Vagina (tissue), 2 donors: Measurements from ENCODE around the gene FAM200B. TPM values are rescaled to one million over a fixed set of nuclear protein-coding genes. Genes with fewer than 3 reads are reported as not detected.
"Not testable (repeated sequence)": the region's sequence is repeated elsewhere in the genome, so short reads cannot be mapped to it uniquely, and the experiment has no call there.

Experiments
- DNase-seq, 2 donors: peaks; one replicate each; pipeline ENCODE4 v3.0.0-alpha.2; 2017; ENCODE audit errors: extremely low spot score in 2 of 2
- H3K27ac ChIP-seq: fragments of 200-600 bp; sonication (generic); one replicate; pipeline ENCODE4 v1.5.1; 2019
- H3K27me3 ChIP-seq: fragments of 200-600 bp; sonication (generic); one replicate; pipeline ENCODE4 v1.5.1; 2019
- H3K36me3 ChIP-seq, 2 donors: fragments of 200-600 bp; sonication (generic); one replicate each; pipeline ENCODE4 v1.5.1; 2017 to 2019
- H3K4me1 ChIP-seq: fragments of 200-600 bp; sonication (generic); one replicate; pipeline ENCODE4 v1.5.1; 2019
- H3K4me3 ChIP-seq, 2 donors: fragments of 200-600 bp; sonication (generic); 1 replicate in 1 of 2; 2 replicates in 1 of 2; pipeline ENCODE4 v1.5.1; 2016 to 2019
- H3K9me3 ChIP-seq: fragments of 200-600 bp; sonication (generic); one replicate; pipeline ENCODE4 v1.5.1; 2019
- POLR2A ChIP-seq, 2 donors: fragments of 450-650 bp; IDR thresholded peaks; one replicate each; pipeline ENCODE4 v1.6.1; 2017; ENCODE audit warnings: antibody characterized with exemption in 2 of 2, mild to moderate bottlenecking in 2 of 2, moderate library complexity in 2 of 2
- POLR2AphosphoS5 ChIP-seq, 2 donors: sonication (generic); formaldehyde crosslinking; IDR thresholded peaks; one replicate each; pipeline ENCODE4 v1.9.0; 2017; ENCODE audit warnings: antibody characterized with exemption in 2 of 2, mild to moderate bottlenecking in 2 of 2, low read depth in 1 of 2; ENCODE audit not compliant: insufficient read depth in 1 of 2
- intact Hi-C: fragments of 100-400 bp; cut with DNase I; formaldehyde crosslinking; loops from one replicate; pipeline ENCODE4 v1.15.1; 2023
- total RNA-seq: library from RNA; depleted of rRNA; stranded (reverse); fragments of >200 nt; gene quantifications from one replicate; pipeline ENCODE4 v1.2.3, GENCODE V29; 2016
- TF ChIP-seq, protein P1 (sequence below), 3 experiments: fragments of 450-650 bp in 2 of 3; fragments of 200-600 bp in 1 of 3; sonication (generic) in 1 of 3; IDR thresholded peaks; one replicate each; pipeline ENCODE4 v1.5.1; 2017 to 2019; ENCODE audit warnings: antibody characterized with exemption in 3 of 3, mild to moderate bottlenecking in 2 of 3, moderate library complexity in 2 of 3

FAM200B gene
- total RNA-seq, 1 donor from 2014 or later, result 29.5 TPM

DNA sequence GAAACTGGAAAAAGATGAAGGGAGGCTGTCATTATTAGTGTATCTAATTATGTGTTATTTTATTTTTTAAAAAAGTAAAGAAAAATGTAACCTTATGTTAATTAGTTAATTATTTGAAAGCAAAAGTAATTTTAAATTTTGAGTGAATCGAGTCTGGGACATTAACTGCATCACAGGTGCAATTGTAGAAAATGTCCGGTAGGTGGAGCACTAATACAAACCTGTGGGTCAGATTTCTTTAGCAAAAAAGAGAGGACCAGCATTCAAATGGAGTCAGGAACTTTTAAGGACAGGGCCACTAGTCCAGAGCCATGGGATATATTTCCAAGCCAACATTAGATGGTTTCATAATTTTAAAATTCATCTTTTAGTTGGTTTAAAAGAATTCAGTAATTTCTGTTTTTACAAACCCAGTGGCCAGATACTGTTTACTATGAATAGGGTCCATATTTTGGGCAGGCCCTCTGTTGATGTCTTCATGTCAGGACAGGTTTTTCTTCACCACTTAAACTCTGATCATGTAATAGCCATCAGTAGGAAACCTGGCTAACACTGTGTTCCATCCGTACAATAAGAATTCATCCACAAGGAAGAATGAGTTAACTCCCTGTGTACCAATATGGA is 48.4 kb downstream of the FAM200B start:
- Histone ChIP-seq H3K4me1 (peaks cover 2% of the 10 kb centered on the region), H3K27me3 (no peaks in the 10 kb centered on the region), H3K27ac (no peak overlapping the region), H3K9me3 (no peaks in the 10 kb centered on the region), H3K36me3 (no peaks in the 10 kb centered on the region), H3K4me3 (no peak overlapping the region)
- intact Hi-C loops, result no loop called here
- TF ChIP-seq, protein P1, sequence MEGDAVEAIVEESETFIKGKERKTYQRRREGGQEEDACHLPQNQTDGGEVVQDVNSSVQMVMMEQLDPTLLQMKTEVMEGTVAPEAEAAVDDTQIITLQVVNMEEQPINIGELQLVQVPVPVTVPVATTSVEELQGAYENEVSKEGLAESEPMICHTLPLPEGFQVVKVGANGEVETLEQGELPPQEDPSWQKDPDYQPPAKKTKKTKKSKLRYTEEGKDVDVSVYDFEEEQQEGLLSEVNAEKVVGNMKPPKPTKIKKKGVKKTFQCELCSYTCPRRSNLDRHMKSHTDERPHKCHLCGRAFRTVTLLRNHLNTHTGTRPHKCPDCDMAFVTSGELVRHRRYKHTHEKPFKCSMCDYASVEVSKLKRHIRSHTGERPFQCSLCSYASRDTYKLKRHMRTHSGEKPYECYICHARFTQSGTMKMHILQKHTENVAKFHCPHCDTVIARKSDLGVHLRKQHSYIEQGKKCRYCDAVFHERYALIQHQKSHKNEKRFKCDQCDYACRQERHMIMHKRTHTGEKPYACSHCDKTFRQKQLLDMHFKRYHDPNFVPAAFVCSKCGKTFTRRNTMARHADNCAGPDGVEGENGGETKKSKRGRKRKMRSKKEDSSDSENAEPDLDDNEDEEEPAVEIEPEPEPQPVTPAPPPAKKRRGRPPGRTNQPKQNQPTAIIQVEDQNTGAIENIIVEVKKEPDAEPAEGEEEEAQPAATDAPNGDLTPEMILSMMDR (IDR thresholded peaks at IDR 0.05), result peak in 2 of 3 experiments; percentile 45 to 69
- TF ChIP-seq POLR2A (IDR thresholded peaks at IDR 0.05) (no peak), POLR2AphosphoS5 (IDR thresholded peaks at IDR 0.05; ENCODE audit: insufficient read depth in 1 of 2, low read depth in 1 of 2) (no peak)
- DNase-seq, result no peak

DNA sequence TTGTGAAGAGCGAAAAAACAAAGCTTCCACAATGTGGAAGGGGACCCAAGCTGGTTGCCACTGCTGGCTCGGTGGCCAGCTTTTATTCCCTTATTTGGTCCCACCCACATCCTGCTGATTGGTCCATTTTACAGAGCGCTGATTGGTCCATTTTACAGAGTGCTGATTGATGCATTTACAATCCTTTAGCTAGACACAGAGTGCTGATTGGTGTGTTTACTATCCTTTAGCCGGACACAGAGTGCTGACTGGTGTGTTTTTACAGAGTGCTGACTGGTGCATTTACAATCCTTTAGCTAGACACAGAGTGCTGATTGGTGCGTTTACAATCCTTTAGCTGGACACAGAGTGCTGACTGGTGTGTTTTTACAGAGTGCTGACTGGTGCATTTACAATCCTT is 51.4 kb downstream of the FAM200B start:
- H3K36me3 ChIP-seq, DNase-seq, H3K27ac ChIP-seq, intact Hi-C loops, H3K27me3 ChIP-seq, H3K9me3 ChIP-seq, H3K4me3 ChIP-seq, H3K4me1 ChIP-seq: not testable (repeated sequence)

DNA sequence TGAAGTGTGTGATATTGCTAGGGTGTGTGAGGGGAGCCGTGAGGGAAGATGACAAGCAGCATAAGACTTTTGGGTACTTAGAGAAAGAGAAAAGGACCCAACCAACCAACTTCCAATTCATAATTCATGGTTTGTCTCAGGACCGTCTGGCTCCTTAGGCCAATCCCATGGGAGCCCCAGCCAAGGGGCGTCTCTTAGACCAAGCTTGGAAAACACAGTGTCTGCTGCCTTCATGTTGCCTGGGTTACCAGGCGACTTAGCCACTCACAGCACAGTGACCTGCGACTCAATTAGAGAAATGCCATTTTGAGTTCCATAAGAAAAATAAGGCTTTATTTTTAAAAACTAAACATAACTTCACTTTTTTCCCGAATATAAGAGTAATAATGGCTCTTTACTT is 53.9 kb downstream of the FAM200B start:
- no peak for DNase-seq
- H3K9me3 ChIP-seq, result no peaks in the 10 kb centered on the region
- no peak overlapping the region for H3K4me3 ChIP-seq
- no peak overlapping the region for H3K27ac ChIP-seq
- H3K27me3 ChIP-seq, result no peaks in the 10 kb centered on the region
- intact Hi-C loops, result no loop called here
- no peak for TF ChIP-seq POLR2A (IDR thresholded peaks at IDR 0.05)
- TF ChIP-seq POLR2AphosphoS5 (IDR thresholded peaks at IDR 0.05; ENCODE audit: insufficient read depth in 1 of 2, low read depth in 1 of 2), result no peak
- TF ChIP-seq, protein P1 (IDR thresholded peaks at IDR 0.05), result no peak
- no peaks in the 10 kb centered on the region for H3K36me3 ChIP-seq
- H3K4me1 ChIP-seq, result no peaks in the 10 kb centered on the region

DNA sequence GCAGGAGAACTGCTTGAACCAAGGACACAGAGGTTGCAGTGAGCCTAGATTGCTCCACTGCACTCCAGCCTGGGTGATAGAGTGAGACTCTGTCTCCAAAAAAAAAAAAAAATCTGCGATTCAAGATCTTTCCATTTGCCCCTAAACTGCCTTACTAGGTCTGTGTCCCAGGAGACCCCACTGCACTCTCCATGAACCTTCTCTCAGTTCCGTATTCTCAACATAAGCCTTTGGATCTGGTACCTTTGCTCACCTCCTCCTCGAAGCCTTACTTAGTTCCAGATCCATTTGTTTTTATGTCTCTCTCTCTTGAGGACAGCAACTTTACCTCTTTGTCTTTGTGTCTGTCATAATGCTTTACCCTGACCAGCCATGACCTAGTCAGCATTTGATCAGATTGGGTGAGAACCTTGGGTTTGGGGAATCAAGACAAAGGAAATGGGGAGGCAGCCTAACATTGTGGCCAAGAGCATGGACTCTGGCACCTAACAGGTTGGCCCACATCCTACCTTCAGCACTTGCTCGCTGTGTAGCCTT is 55.0 kb downstream of the FAM200B start:
- Histone ChIP-seq H3K4me1 (no peaks in the 10 kb centered on the region), H3K4me3 (no peak overlapping the region), H3K9me3 (no peaks in the 10 kb centered on the region), H3K36me3 (no peaks in the 10 kb centered on the region), H3K27me3 (no peaks in the 10 kb centered on the region), H3K27ac (no peak overlapping the region)
- no peak for DNase-seq
- TF ChIP-seq, protein P1 (IDR thresholded peaks at IDR 0.05), result no peak
- TF ChIP-seq POLR2A (IDR thresholded peaks at IDR 0.05) (no peak), POLR2AphosphoS5 (IDR thresholded peaks at IDR 0.05; ENCODE audit: insufficient read depth in 1 of 2, low read depth in 1 of 2) (no peak)
- intact Hi-C loops, result no loop called here

DNA sequence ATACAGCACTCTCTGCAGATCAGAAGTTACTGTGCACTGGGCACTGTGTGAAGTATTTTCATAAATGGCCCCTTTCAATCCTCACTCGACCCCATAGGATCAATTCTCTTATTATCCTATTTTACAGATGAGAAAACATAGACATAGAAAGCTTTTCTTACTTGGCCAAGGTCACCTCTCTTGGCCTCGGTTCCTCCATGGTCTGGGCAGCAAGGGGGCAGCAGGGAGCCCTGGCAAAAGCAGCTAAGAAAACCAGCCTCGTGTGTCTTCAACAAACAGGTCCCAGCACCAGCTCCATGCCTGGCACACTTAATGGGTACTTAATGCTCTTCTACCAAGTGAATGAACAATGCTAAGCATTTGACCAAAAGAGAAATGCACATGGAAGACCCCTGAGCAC is 55.6 kb downstream of the FAM200B start:
- no peak overlapping the region for H3K4me3 ChIP-seq
- H3K9me3 ChIP-seq, result no peaks in the 10 kb centered on the region
- no peaks in the 10 kb centered on the region for H3K27me3 ChIP-seq
- H3K36me3 ChIP-seq, result no peaks in the 10 kb centered on the region
- no peak overlapping the region for H3K27ac ChIP-seq
- intact Hi-C loops, result no loop called here
- H3K4me1 ChIP-seq, result no peaks in the 10 kb centered on the region
- no peak for DNase-seq
- TF ChIP-seq POLR2A (IDR thresholded peaks at IDR 0.05), result no peak
- TF ChIP-seq, protein P1 (IDR thresholded peaks at IDR 0.05), result no peak
- TF ChIP-seq POLR2AphosphoS5 (IDR thresholded peaks at IDR 0.05; ENCODE audit: insufficient read depth in 1 of 2, low read depth in 1 of 2), result no peak
